HG02973 (cell line): ENCODE data around the gene MB.

Source experiments
- ATAC-seq: cut with Tn5 transposase; IDR thresholded peaks from one replicate; pipeline ENCODE4 v1.9.1; 2021; ENCODE audit warnings: moderate library complexity; ENCODE audit not compliant: unreplicated experiment

Gene MB

GRCh38 chr22:35618427-35619223 is 1.5 kb upstream of the MB start:
- no peak for ATAC-seq

- no peak for ATAC-seq
Measured at GRCh38 chr22:35616043-35616442, 1.1 kb downstream of the MB start.

- no peak for ATAC-seq
Measured at GRCh38 chr22:35615156-35615555, 2.0 kb downstream of the MB start.

- no peak for ATAC-seq
Measured at GRCh38 chr22:35614404-35614803, 2.7 kb downstream of the MB start.

- ATAC-seq: no peak
Measured at GRCh38 chr22:35612903-35613302, 4.2 kb downstream of the MB start.

GRCh38 chr22:35611891-35612576 is 5.1 kb downstream of the MB start:
- ATAC-seq: no peak

GRCh38 chr22:35611200-35611890 is 5.8 kb downstream of the MB start:
- no peak for ATAC-seq

- ATAC-seq: no peak
Measured at GRCh38 chr22:35610741-35611140, 6.4 kb downstream of the MB start.

- ATAC-seq: no peak
Measured at GRCh38 chr22:35609761-35610160, 7.4 kb downstream of the MB start.

- ATAC-seq: no peak
Measured at GRCh38 chr22:35609261-35609660, 7.9 kb downstream of the MB start.

- ATAC-seq: no peak
Measured at GRCh38 chr22:35608088-35608487, 9.0 kb downstream of the MB start.

GRCh38 chr22:35606916-35607315 is 10.2 kb downstream of the MB start:
- no peak for ATAC-seq

- ATAC-seq: no peak
Measured at GRCh38 chr22:35605851-35606481, 11.2 kb downstream of the MB start.

- ATAC-seq: no peak
Measured at GRCh38 chr22:35605369-35605680, 11.8 kb downstream of the MB start.

GRCh38 chr22:35604621-35605368 is 12.3 kb downstream of the MB start:
- ATAC-seq: no peak

GRCh38 chr22:35601743-35602615 is 15.2 kb downstream of the MB start:
- ATAC-seq: no peak

- ATAC-seq: no peak
Measured at GRCh38 chr22:35601013-35601580, 16.0 kb downstream of the MB start.

GRCh38 chr22:35600476-35600875 is 16.7 kb downstream of the MB start:
- no peak for ATAC-seq

GRCh38 chr22:35599364-35599763 is 17.8 kb downstream of the MB start:
- no peak for ATAC-seq

- ATAC-seq: no peak
Measured at GRCh38 chr22:35598396-35598710, 18.8 kb downstream of the MB start.
